Measurements from ENCODE around the gene KCNN1.

DNA sequence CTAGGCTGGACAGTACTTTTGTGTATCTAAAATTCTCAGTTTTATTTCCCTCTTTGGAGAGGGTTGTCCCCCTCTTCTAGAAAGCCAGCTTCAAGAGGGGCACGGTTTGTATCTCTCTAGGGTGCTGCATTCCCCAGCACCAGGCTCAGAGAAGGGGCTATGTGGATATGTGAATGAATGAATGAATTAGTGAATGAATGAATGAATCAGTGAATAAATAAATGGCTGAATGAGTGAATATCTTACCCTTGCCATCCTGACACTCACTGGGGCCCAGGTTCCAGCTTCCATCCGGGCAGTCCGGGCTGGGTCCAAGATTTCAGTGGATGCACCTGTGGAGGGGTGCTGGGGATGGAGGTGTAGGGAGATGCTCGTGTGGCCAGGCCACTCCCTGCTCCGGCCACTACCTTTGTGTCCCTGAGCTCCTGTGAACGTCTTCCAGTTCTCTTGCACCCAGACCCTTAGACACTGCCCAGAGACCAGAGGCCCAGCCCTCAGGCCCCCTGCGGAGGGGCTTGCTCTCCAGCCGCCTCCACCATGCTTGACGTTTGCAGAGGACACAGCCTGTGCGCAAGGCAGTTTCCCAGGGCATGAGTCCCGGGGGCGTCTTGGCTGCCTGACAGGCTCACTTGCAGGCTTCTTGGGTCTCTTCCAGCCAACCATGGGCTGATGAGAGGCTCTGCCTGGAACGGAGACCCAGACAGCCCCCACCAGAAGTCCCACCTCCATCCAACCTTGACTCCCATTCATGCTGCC is 2.8 kb upstream of the KCNN1 start:
- TF ChIP-seq, protein P1, sequence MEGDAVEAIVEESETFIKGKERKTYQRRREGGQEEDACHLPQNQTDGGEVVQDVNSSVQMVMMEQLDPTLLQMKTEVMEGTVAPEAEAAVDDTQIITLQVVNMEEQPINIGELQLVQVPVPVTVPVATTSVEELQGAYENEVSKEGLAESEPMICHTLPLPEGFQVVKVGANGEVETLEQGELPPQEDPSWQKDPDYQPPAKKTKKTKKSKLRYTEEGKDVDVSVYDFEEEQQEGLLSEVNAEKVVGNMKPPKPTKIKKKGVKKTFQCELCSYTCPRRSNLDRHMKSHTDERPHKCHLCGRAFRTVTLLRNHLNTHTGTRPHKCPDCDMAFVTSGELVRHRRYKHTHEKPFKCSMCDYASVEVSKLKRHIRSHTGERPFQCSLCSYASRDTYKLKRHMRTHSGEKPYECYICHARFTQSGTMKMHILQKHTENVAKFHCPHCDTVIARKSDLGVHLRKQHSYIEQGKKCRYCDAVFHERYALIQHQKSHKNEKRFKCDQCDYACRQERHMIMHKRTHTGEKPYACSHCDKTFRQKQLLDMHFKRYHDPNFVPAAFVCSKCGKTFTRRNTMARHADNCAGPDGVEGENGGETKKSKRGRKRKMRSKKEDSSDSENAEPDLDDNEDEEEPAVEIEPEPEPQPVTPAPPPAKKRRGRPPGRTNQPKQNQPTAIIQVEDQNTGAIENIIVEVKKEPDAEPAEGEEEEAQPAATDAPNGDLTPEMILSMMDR (IDR thresholded peaks at IDR 0.05; ENCODE audit: insufficient read depth, low read depth, low read length) = no peak
- no peak for TF ChIP-seq EZH2 (IDR thresholded peaks at IDR 0.05; ENCODE audit: insufficient read depth, low read length)
